ENCODE measurements around the gene GRPEL1.

DNA sequence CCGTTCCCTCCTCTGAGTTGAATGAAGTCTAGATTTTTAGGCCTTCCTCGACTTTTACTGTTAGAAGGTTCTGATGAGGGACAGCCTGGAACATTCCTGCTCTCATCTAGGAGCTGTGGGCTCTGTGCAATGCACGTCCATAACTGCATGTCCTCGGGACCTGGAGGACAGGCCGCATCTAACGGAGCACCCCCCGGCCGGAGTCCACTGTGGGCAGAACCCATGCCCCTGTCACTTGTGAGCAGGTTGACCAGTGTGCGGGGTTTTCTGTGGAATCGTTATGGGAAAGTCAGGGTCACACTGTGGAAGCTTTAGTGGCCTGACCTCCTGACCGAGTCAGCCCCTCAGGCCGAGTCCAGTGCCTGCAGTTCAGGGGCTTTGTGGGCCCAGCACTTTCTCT, 44.0 kb downstream of the GRPEL1 start:
- no peak for TF ChIP-seq POLR2AphosphoS5 (IDR thresholded peaks at IDR 0.05; ENCODE audit: low read depth, low read length)
- TF ChIP-seq, protein P1, sequence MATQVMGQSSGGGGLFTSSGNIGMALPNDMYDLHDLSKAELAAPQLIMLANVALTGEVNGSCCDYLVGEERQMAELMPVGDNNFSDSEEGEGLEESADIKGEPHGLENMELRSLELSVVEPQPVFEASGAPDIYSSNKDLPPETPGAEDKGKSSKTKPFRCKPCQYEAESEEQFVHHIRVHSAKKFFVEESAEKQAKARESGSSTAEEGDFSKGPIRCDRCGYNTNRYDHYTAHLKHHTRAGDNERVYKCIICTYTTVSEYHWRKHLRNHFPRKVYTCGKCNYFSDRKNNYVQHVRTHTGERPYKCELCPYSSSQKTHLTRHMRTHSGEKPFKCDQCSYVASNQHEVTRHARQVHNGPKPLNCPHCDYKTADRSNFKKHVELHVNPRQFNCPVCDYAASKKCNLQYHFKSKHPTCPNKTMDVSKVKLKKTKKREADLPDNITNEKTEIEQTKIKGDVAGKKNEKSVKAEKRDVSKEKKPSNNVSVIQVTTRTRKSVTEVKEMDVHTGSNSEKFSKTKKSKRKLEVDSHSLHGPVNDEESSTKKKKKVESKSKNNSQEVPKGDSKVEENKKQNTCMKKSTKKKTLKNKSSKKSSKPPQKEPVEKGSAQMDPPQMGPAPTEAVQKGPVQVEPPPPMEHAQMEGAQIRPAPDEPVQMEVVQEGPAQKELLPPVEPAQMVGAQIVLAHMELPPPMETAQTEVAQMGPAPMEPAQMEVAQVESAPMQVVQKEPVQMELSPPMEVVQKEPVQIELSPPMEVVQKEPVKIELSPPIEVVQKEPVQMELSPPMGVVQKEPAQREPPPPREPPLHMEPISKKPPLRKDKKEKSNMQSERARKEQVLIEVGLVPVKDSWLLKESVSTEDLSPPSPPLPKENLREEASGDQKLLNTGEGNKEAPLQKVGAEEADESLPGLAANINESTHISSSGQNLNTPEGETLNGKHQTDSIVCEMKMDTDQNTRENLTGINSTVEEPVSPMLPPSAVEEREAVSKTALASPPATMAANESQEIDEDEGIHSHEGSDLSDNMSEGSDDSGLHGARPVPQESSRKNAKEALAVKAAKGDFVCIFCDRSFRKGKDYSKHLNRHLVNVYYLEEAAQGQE (IDR thresholded peaks at IDR 0.05; ENCODE audit: insufficient read depth in 1 of 2, low read depth in 2 of 2, low read length in 2 of 2) = no peak
